Lung (tissue), 12 donors: Measurements from ENCODE around the gene PDE6A. TPM values are rescaled to one million over a fixed set of nuclear protein-coding genes. Genes with fewer than 3 reads are reported as not detected.
A peak's percentile ranks its signal among the peaks of the same experiment; 100 is the strongest.

Experiments used
- ATAC-seq: fragments of 200-7000 bp; cut with Tn5 transposase; one replicate; pipeline ENCODE4 v1.9.1; 2020; ENCODE audit warnings: moderate number of reproducible peaks; ENCODE audit not compliant: insufficient read depth, low FRiP score
- DNase-seq, 3 donors: peaks; one replicate each; pipeline ENCODE4 v3.0.0-alpha.2; 2013 to 2017
- H3K27ac ChIP-seq, 2 donors: one replicate each; pipeline ENCODE4 v1.5.1; 2013; ENCODE audit warnings: mild to moderate bottlenecking in 2 of 2, moderate library complexity in 2 of 2, control low read depth in 1 of 2, inconsistent platforms in 1 of 2, low read depth in 1 of 2, low read length in 1 of 2
- H3K27me3 ChIP-seq, 3 donors: one replicate each; pipeline ENCODE4 v1.5.1; 2013; ENCODE audit warnings: low read length in 2 of 3; ENCODE audit not compliant: control insufficient read depth in 3 of 3, insufficient read depth in 3 of 3
- H3K36me3 ChIP-seq, 4 donors: one replicate each; pipeline ENCODE4 v1.5.1; 2013; ENCODE audit warnings: low read length in 4 of 4, mild to moderate bottlenecking in 1 of 4, moderate library complexity in 1 of 4; ENCODE audit not compliant: control insufficient read depth in 4 of 4, insufficient read depth in 4 of 4
- H3K4me1 ChIP-seq, 5 donors: one replicate each; pipeline ENCODE4 v1.5.1; 2013; ENCODE audit warnings: low read length in 5 of 5, mild to moderate bottlenecking in 2 of 5, moderate library complexity in 1 of 5; ENCODE audit not compliant: control insufficient read depth in 5 of 5, insufficient read depth in 5 of 5
- H3K4me3 ChIP-seq: one replicate; pipeline ENCODE4 v1.5.1; 2013; ENCODE audit warnings: mild to moderate bottlenecking, control low read depth, moderate library complexity
- H3K9ac ChIP-seq, 2 donors: one replicate each; pipeline ENCODE4 v1.5.1; 2013; ENCODE audit warnings: low read length in 2 of 2, control low read depth in 1 of 2; ENCODE audit not compliant: insufficient read depth in 1 of 2
- H3K9me3 ChIP-seq, 4 donors: one replicate each; pipeline ENCODE4 v1.5.1; 2013; ENCODE audit warnings: low read length in 3 of 4, mild to moderate bottlenecking in 1 of 4, moderate library complexity in 1 of 4; ENCODE audit not compliant: control insufficient read depth in 4 of 4, insufficient read depth in 3 of 4
- CTCF ChIP-seq: IDR thresholded peaks from 2 replicates; pipeline ENCODE4 v1.5.1; 2012; ENCODE audit warnings: mild to moderate bottlenecking; ENCODE audit errors: control extremely low read depth, extremely low read depth
- WGBS, 2 donors: extraction: QIAGEN DNeasy Blood & Tissue Kit; methylation state at CpG; one replicate each; pipeline ENCODE4 v1.1.7; 2013; 5-methylcytosine and 5-hydroxymethylcytosine counted together
- polyA plus RNA-seq, 2 donors: library from polyadenylated mRNA; stranded (reverse); fragments of 200-250 nt; gene quantifications; one replicate each; pipeline ENCODE4 v1.2.1, GENCODE V29; 2013
- total RNA-seq, 2 donors: library from RNA; depleted of rRNA in 1 of 2; stranded (reverse); fragments of >200 nt in 1 of 2; gene quantifications; one replicate each; pipeline ENCODE4 v1.2.1, GENCODE V29; 2014 to 2021
- donor health status: control.
- donor health status: control.
- donor health status: Bipolar disorder and iron deficiency.
- donor health status: healthy.
- donor health status: DM: yes; HTN: yes; CAD: no.

The PDE6A gene
- total and polyA plus RNA-seq, 4 donors = 0.03 to 0.06 (median 0.06) TPM; not detected in 1

DNA sequence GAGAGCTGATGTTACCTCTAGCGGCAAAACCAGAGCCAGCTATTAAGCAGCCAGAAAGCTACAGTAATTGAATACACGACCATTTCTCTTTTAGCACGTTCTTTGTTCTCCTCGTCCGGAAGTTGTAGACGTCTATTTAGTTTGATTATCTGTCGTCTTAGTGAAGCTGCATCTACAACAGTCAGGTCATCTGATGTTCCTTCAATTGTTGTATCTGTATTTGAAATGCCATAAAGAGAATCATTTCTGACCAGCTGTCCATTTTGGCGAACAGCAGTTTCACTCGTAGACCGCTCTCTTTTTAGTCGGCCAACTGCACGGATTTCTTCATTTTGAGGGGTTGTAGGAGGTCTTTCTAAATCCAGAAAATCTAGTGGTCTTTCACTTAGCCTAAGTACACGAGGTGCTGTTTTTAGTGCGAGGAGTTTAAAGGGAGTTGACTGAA lies 12.6 kb downstream of the PDE6A start:
- Histone ChIP-seq H3K9me3 (no peaks in the 10 kb centered on the region), H3K4me3 (no peak overlapping the region), H3K4me1 (peaks cover 0 to 18% (median 4%) of the 10 kb centered on the region in 5 donors), H3K9ac (no peak overlapping the region), H3K36me3 (no peaks in the 10 kb centered on the region), H3K27me3 (peaks cover 0 to 2% (median 0%) of the 10 kb centered on the region in 3 donors), H3K27ac (no peak overlapping the region)
- DNase-seq (peak in 1 of 3 donors; percentile 31), ATAC-seq (no peak)
- no peak for TF ChIP-seq CTCF
- WGBS, 2 donors = 78 to 82% methylated on average over 14 of the region's 14 CpGs

- Histone ChIP-seq H3K36me3 (no peaks in the 10 kb centered on the region), H3K4me1 (peaks cover 0 to 18% (median 4%) of the 10 kb centered on the region in 5 donors), H3K9me3 (no peaks in the 10 kb centered on the region), H3K9ac (no peak overlapping the region), H3K27ac (no peak overlapping the region), H3K4me3 (no peak overlapping the region), H3K27me3 (peaks cover 0 to 2% (median 0%) of the 10 kb centered on the region in 3 donors)
- no peak for ATAC-seq
- 62% methylated on average over 7 of the region's 7 CpGs for WGBS, 2 donors
- peak in 1 of 3 donors; percentile 57 for DNase-seq
- TF ChIP-seq CTCF = no peak
Observed at GRCh38 chr5:149930749-149931574, 13.6 kb downstream of the PDE6A start.

- no peak for TF ChIP-seq CTCF
- no peak overlapping the region for H3K4me3 ChIP-seq
- H3K9ac ChIP-seq = peak overlapping the region in 1 of 2 donors; percentile 61
- ATAC-seq = no peak
- H3K27ac ChIP-seq = no peak overlapping the region
- DNase-seq = peak; percentile 82 to 95 (median 94)
- no peaks in the 10 kb centered on the region for H3K36me3 ChIP-seq
- WGBS, 2 donors = 59 to 83% methylated on average over 6 of the region's 6 CpGs
- H3K27me3 ChIP-seq = peaks cover 0 to 2% (median 0%) of the 10 kb centered on the region in 3 donors
- H3K4me1 ChIP-seq = peaks cover 0 to 15% (median 4%) of the 10 kb centered on the region in 5 donors
- no peaks in the 10 kb centered on the region for H3K9me3 ChIP-seq
Observed at GRCh38 chr5:149930043-149930748, 14.4 kb downstream of the PDE6A start.
